Uterus (tissue), 4 donors: ENCODE measurements around the gene MUC2. TPM values are rescaled to one million over a fixed set of nuclear protein-coding genes. Genes with fewer than 3 reads are reported as not detected.

Experiments used
- DNase-seq, 2 donors: peaks; one replicate each; pipeline ENCODE4 v3.0.0-alpha.2; 2019 to 2020
- H3K27ac ChIP-seq, 2 donors: fragments of 200-600 bp; sonication (generic); 1 replicate in 1 of 2; 2 replicates in 1 of 2; pipeline ENCODE4 v1.5.1; 2016 to 2018
- H3K27me3 ChIP-seq, 2 donors: fragments of 200-600 bp; sonication (generic); one replicate each; pipeline ENCODE4 v1.5.1; 2018 to 2019; ENCODE audit warnings: control low read depth in 1 of 2
- H3K36me3 ChIP-seq, 2 donors: fragments of 200-600 bp; sonication (generic); one replicate each; pipeline ENCODE4 v1.5.1; 2019; ENCODE audit warnings: control low read depth in 1 of 2
- H3K4me1 ChIP-seq, 2 donors: fragments of 200-600 bp; sonication (generic); one replicate each; pipeline ENCODE4 v1.5.1; 2018 to 2019; ENCODE audit warnings: control low read depth in 1 of 2
- H3K4me3 ChIP-seq, 2 donors: fragments of 200-600 bp; sonication (generic); 1 replicate in 1 of 2; 2 replicates in 1 of 2; pipeline ENCODE4 v1.5.1; 2018 to 2019; ENCODE audit warnings: mild to moderate bottlenecking in 1 of 2
- H3K9me3 ChIP-seq, 2 donors: fragments of 200-600 bp; sonication (generic); one replicate each; pipeline ENCODE4 v1.5.1; 2019; ENCODE audit warnings: control low read depth in 1 of 2
- CTCF ChIP-seq, 4 experiments: fragments of 200-600 bp in 2 of 4; fragments of 450-650 bp in 2 of 4; sonication (generic) in 2 of 4; IDR thresholded peaks; one replicate each; pipeline ENCODE4 v1.5.1; 2016 to 2019; ENCODE audit warnings: antibody characterized with exemption in 4 of 4, mild to moderate bottlenecking in 2 of 4, moderate library complexity in 1 of 4
- POLR2A ChIP-seq, 2 donors: fragments of 450-650 bp; IDR thresholded peaks; one replicate each; pipeline ENCODE4 v1.6.1; 2016; ENCODE audit warnings: antibody characterized with exemption in 2 of 2, mild to moderate bottlenecking in 1 of 2, moderate library complexity in 1 of 2
- intact Hi-C: fragments of 100-400 bp; cut with DNase I; formaldehyde crosslinking; loops from one replicate; pipeline ENCODE4 v1.15.1; 2023; ENCODE audit warnings: low total_unique reads
- total RNA-seq, 4 donors: library from RNA; depleted of rRNA in 3 of 4; stranded (reverse); fragments of >200 nt in 3 of 4; gene quantifications; one replicate each; pipeline versions ENCODE4 v1.1.0 to v1.2.4, GENCODE V29; 2014 to 2023
- donor health status: DM: yes; HTN: yes; CAD: no.

The MUC2 gene
- total RNA-seq, 4 donors from 2014 or later = 0.06 to 1.8 (median 0.26) TPM; not detected in 1

- no peak for TF ChIP-seq POLR2A (IDR thresholded peaks at IDR 0.05)
- no peak for TF ChIP-seq CTCF (IDR thresholded peaks at IDR 0.05)
- H3K4me3 ChIP-seq = no peak overlapping the region
- no peaks in the 10 kb centered on the region for H3K27me3 ChIP-seq
- no peak for DNase-seq
- no peak overlapping the region for H3K27ac ChIP-seq
- intact Hi-C loops = no loop called here
- H3K9me3 ChIP-seq = no peaks in the 10 kb centered on the region
- H3K36me3 ChIP-seq = no peaks in the 10 kb centered on the region
- no peaks in the 10 kb centered on the region for H3K4me1 ChIP-seq
Observed at GRCh38 chr11:1064167-1064566, 10.5 kb upstream of the MUC2 start.

- DNase-seq = no peak
- intact Hi-C loops = no loop called here
- H3K9me3 ChIP-seq = no peaks in the 10 kb centered on the region
- no peaks in the 10 kb centered on the region for H3K36me3 ChIP-seq
- no peak overlapping the region for H3K4me3 ChIP-seq
- H3K4me1 ChIP-seq = no peaks in the 10 kb centered on the region
- TF ChIP-seq POLR2A (IDR thresholded peaks at IDR 0.05) (no peak), CTCF (IDR thresholded peaks at IDR 0.05) (no peak)
- no peaks in the 10 kb centered on the region for H3K27me3 ChIP-seq
- no peak overlapping the region for H3K27ac ChIP-seq
Observed at GRCh38 chr11:1067812-1068496, 6.7 kb upstream of the MUC2 start.

GRCh38 chr11:1069740-1070139 lies 4.9 kb upstream of the MUC2 start:
- H3K9me3 ChIP-seq = no peaks in the 10 kb centered on the region
- no peak for TF ChIP-seq CTCF (IDR thresholded peaks at IDR 0.05)
- no peak for TF ChIP-seq POLR2A (IDR thresholded peaks at IDR 0.05)
- intact Hi-C loops = no loop called here
- H3K4me1 ChIP-seq = no peaks in the 10 kb centered on the region
- H3K27ac ChIP-seq = no peak overlapping the region
- no peak for DNase-seq
- H3K36me3 ChIP-seq = no peaks in the 10 kb centered on the region
- H3K27me3 ChIP-seq = no peaks in the 10 kb centered on the region
- H3K4me3 ChIP-seq = no peak overlapping the region

- H3K4me1 ChIP-seq = no peaks in the 10 kb centered on the region
- intact Hi-C loops = no loop called here
- H3K4me3 ChIP-seq = no peak overlapping the region
- TF ChIP-seq POLR2A (IDR thresholded peaks at IDR 0.05) = no peak
- TF ChIP-seq CTCF (IDR thresholded peaks at IDR 0.05) = no peak
- no peak overlapping the region for H3K27ac ChIP-seq
- no peaks in the 10 kb centered on the region for H3K9me3 ChIP-seq
- peak in 1 of 2 donors; percentile 9 for DNase-seq
- H3K36me3 ChIP-seq = no peaks in the 10 kb centered on the region
- H3K27me3 ChIP-seq = no peaks in the 10 kb centered on the region
Observed at GRCh38 chr11:1070594-1071462, 3.8 kb upstream of the MUC2 start.

- H3K27me3 ChIP-seq = no peaks in the 10 kb centered on the region
- DNase-seq = peak; percentile 12 to 16
- H3K4me1 ChIP-seq = no peaks in the 10 kb centered on the region
- TF ChIP-seq CTCF (IDR thresholded peaks at IDR 0.05) (no peak), POLR2A (IDR thresholded peaks at IDR 0.05) (no peak)
- H3K27ac ChIP-seq = no peak overlapping the region
- no peaks in the 10 kb centered on the region for H3K9me3 ChIP-seq
- H3K4me3 ChIP-seq = no peak overlapping the region
- intact Hi-C loops = no loop called here
- H3K36me3 ChIP-seq = no peaks in the 10 kb centered on the region
Observed at GRCh38 chr11:1071571-1072115, 3.0 kb upstream of the MUC2 start.
